Naive B cell (primary cell): Measurements from ENCODE around the gene ATP11A. TPM values are rescaled to one million over a fixed set of nuclear protein-coding genes. Genes with fewer than 3 reads are reported as not detected.
A peak's percentile ranks its signal among the peaks of the same experiment; 100 is the strongest.
"Not testable (repeated sequence)": the region's sequence is repeated elsewhere in the genome, so short reads cannot be mapped to it uniquely, and the experiment has no call there.

Experiments
- ATAC-seq, 2 donors: fragments of 150-1000 bp; cut with Tn5 transposase; 2 replicates each; pipeline ENCODE4 v1.10.0; 2021; ENCODE audit warnings: low read depth in 2 of 2, mild to moderate bottlenecking in 2 of 2, moderate library complexity in 2 of 2
- DNase-seq: peaks from one replicate; pipeline ENCODE4 v3.0.0; 2022
- H3K27ac Mint-ChIP-seq, 6 donors: one replicate each; pipeline ENCODE4 v1.8.0; 2020 to 2022; ENCODE audit warnings: mild to moderate bottlenecking in 6 of 6, mixed read lengths in 6 of 6, moderate library complexity in 5 of 6, inconsistent platforms in 2 of 6
- H3K27me3 Mint-ChIP-seq, 3 donors: one replicate each; pipeline ENCODE4 v1.8.0; 2021 to 2022; ENCODE audit warnings: mixed read lengths in 3 of 3, mild to moderate bottlenecking in 1 of 3
- H3K36me3 Mint-ChIP-seq, 2 donors: one replicate each; pipeline ENCODE4 v1.8.0; 2020 to 2022; ENCODE audit warnings: mixed read lengths in 2 of 2, inconsistent platforms in 1 of 2, mild to moderate bottlenecking in 1 of 2
- H3K4me1 Mint-ChIP-seq, 3 donors: one replicate each; pipeline ENCODE4 v1.8.0; 2020 to 2022; ENCODE audit warnings: mixed read lengths in 3 of 3, inconsistent platforms in 1 of 3, mild to moderate bottlenecking in 1 of 3, moderate library complexity in 1 of 3
- H3K4me3 Mint-ChIP-seq, 8 donors: one replicate each; pipeline ENCODE4 v1.8.0; 2020 to 2022; ENCODE audit warnings: mild to moderate bottlenecking in 8 of 8, mixed read lengths in 8 of 8, moderate library complexity in 8 of 8, inconsistent platforms in 2 of 8
- H3K9me3 Mint-ChIP-seq, 7 donors: one replicate each; pipeline ENCODE4 v1.8.0; 2020 to 2022; ENCODE audit warnings: mixed read lengths in 7 of 7, mild to moderate bottlenecking in 5 of 7, inconsistent platforms in 2 of 7, moderate library complexity in 1 of 7
- polyA plus RNA-seq, 6 donors: library from polyadenylated mRNA; unstranded; fragments of 300-500 nt; fragmentation: Illumina TruSeq; gene quantifications; one replicate each; pipeline ENCODE4 v1.2.3, GENCODE V29; 2021; ENCODE audit warnings: low read depth in 6 of 6

ATP11A gene
- polyA plus RNA-seq, 6 donors from 2014 or later, result 7.9 to 23.3 (median 12.9) TPM

DNA sequence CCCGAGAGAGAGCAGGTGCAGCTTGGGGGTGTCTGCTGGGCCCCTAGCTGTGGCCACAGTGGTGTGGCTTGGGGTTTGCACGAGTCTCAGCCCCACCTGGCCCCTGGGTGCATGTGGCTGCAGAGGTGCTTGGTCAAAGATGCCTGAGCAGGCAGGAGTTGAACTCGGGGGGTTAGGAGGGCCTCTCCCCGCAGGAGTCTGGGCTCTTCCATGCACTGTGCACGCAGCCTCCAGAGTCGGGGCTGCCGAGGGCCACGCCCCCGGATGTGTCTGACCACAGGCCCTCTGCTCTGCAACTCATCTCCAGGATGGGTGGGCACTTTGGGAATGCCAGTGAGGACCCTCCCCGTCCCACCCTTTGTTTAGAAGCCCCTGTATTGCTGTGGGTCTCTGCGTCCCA, 187.7 kb downstream of the ATP11A start:
- H3K9me3 Mint-ChIP-seq, result peaks cover 0 to 4% (median 0%) of the 10 kb centered on the region in 7 donors
- peaks cover 0 to 6% of the 10 kb centered on the region in 2 donors for H3K36me3 Mint-ChIP-seq
- H3K27me3 Mint-ChIP-seq, result no peaks in the 10 kb centered on the region
- DNase-seq, result no peak
- H3K4me3 Mint-ChIP-seq, result no peak overlapping the region
- H3K27ac Mint-ChIP-seq, result no peak overlapping the region
- H3K4me1 Mint-ChIP-seq, result peaks cover 32 to 38% (median 33%) of the 10 kb centered on the region in 3 donors
- ATAC-seq, result no peak

DNA sequence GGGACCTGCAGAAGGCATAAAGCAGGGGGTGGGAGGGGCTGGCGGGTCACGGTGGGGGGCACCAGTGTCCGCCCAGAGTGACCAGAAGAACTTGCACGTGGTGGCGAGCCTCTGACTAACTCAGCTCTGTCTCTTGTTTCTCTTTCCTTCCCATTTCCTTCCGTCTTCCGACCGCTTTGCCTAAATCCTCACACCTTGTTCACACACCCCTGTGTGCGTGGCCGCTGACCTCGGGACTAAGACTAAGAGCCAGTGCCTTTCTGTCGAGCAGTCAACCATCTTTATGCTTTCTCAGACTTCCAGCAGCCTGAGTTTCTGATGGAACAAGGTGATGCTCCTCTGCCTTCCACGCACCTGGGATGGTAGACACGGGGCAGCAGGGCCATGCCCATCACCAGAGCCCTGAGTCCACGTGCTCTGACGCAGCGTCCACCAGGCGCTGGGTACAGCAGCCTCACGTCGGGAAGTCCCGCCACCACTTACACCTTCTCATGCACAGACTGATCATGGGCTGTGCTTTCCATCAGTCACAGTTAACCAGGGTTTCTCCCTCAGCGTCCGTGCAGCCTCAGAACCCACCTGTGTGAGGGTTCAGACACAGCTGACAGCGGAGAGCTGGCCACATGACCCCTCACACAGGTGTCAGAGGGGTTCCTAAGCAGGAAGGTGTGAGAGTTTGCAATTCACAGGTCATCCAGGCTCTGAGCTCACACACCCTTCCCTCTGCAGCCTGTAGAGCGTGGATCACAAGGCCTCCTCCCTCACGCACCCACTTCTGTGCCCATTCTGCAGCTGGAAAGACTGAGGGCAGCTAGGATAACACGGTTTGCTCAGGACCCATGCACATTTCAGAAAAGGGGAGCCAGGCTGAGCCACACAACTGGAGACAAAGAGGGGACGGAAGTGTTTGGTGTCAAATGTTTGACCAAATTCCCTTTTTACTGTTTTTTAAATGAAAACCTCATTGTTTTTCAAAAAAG, 188.4 kb downstream of the ATP11A start:
- Mint-ChIP-seq H3K27ac (peak overlapping the region in 2 of 6 donors; percentile 69 to 78), H3K27me3 (no peaks in the 10 kb centered on the region), H3K9me3 (peaks cover 0 to 2% (median 0%) of the 10 kb centered on the region in 7 donors), H3K4me3 (no peak overlapping the region), H3K36me3 (peaks cover 0 to 6% of the 10 kb centered on the region in 2 donors), H3K4me1 (peaks cover 25 to 31% (median 25%) of the 10 kb centered on the region in 3 donors)
- ATAC-seq (no peak), DNase-seq (no peak)

DNA sequence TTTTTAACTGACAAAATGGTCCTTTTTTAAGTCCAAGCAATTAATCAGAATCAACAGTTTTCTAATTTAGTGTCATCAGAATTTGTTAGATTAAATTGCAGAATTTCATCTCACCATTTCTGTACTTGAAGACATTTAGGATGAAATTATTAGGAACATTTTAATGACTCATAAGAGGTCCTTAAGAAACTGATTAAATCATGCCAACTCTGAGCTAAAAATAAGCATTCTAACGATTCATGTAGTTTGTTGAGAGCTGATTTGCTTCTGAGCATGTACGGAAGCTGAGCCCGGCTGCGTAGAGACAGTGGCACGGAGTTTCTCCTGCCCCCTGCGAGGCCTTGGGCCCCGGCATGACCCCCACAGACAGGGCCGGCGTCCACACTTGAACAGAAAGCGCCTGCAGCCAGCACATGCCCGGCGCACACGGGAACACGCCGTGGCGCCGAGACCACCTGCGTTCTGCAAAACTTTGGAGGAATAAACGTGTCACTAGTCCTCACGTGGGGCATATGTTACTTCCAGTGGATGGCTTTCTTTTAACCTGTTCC, 189.5 kb downstream of the ATP11A start:
- Mint-ChIP-seq H3K27ac (peak overlapping the region in 1 of 6 donors; percentile 78), H3K4me1 (peaks cover 17 to 22% (median 18%) of the 10 kb centered on the region in 3 donors), H3K27me3 (no peaks in the 10 kb centered on the region), H3K9me3 (no peaks in the 10 kb centered on the region), H3K4me3 (no peak overlapping the region), H3K36me3 (peaks cover 0 to 6% of the 10 kb centered on the region in 2 donors)
- DNase-seq, result no peak
- ATAC-seq, result no peak

DNA sequence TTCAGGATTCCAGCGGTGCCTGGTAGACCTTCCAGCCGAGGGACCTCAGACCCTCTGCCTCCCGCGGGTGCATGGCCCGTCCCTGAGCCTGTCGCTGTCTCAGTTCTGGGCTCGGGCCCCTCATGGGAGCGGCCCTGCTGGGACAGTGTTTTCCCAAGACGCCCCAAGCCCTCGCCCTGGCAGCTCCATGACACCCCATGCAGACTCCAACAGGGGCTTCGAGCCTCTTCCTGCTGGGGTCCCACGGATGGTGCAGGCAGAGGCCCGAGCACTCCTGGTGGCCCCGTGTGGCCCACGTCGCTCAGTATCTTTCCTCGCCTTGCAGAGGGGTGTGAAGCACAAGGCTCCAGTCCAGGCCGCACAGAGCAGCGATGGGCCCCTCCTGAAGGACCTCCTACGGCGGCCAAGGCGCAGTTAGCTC, 190.4 kb downstream of the ATP11A start:
- Mint-ChIP-seq H3K4me1 (peaks cover 13 to 14% (median 13%) of the 10 kb centered on the region in 3 donors), H3K36me3 (peaks cover 0 to 6% of the 10 kb centered on the region in 2 donors), H3K27ac (peak overlapping the region in 1 of 6 donors; percentile 41), H3K27me3 (no peaks in the 10 kb centered on the region), H3K4me3 (no peak overlapping the region), H3K9me3 (no peaks in the 10 kb centered on the region)
- DNase-seq, result no peak
- ATAC-seq, result no peak

DNA sequence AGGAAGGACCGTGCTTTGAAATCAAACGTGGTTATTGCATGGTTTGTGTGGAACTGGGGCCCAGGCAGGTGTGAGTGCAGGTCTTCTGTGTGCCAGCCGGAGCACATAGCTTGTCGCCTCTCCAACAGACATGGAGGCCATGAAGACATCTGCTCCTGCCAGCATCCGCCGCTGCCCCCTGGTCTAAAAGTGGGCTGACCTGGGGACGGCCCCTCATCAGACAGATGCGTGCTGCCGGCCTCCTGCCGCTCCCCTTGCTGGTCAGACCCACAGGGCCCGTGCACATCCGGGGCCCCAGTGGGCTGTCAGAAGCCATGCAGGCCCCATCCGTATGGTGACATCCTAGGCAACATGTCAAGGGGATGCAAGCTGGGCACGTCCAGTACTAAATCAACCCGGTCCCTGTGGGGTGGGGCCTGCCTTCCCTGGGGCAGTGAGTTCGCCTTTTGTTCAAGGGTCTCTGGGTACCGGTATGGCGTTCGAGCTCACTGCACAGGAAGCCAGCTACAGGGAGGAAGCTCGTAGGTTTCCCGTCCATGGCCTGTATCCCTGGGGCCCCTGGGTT, 191.2 kb downstream of the ATP11A start:
- ATAC-seq (no peak), DNase-seq (no peak)
- Mint-ChIP-seq H3K9me3 (no peaks in the 10 kb centered on the region), H3K4me1 (peaks cover 8 to 9% (median 8%) of the 10 kb centered on the region in 3 donors), H3K4me3 (no peak overlapping the region), H3K27me3 (no peaks in the 10 kb centered on the region), H3K27ac (no peak overlapping the region), H3K36me3 (peaks cover 0 to 6% of the 10 kb centered on the region in 2 donors)

- Mint-ChIP-seq H3K36me3 (peaks cover 0 to 6% of the 10 kb centered on the region in 2 donors), H3K4me1 (peaks cover 5 to 8% (median 8%) of the 10 kb centered on the region in 3 donors)
- DNase-seq, result no peak
Measured at GRCh38 chr13:112881656-112882554, 192.1 kb downstream of the ATP11A start.

DNA sequence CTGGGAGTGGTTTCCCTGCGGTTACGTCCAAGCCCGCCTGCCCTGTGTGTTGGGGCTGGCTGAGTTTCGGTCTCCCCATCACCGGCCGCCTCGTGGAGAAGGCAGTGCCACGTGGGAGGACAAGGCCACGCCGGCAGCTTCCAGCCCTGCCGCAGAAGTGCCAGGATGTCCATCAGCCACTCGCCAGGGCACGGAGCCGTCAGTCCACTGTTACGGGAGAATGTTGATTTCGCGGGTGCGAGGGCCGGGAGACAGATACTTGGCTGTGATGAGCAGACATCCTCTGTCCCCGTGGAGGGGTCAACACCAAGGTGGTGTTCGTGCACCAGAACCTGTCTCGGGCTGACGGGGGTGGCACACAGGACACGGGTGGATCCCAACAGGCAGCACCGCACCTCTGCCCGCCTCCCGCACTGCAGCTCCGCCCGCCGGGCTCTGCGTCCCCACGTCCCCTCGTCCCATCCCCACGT, 192.8 kb downstream of the ATP11A start:
- no peaks in the 10 kb centered on the region for H3K9me3 Mint-ChIP-seq
- H3K27ac Mint-ChIP-seq, result no peak overlapping the region
- H3K36me3 Mint-ChIP-seq, result peaks cover 0 to 6% of the 10 kb centered on the region in 2 donors
- no peaks in the 10 kb centered on the region for H3K27me3 Mint-ChIP-seq
- H3K4me3 Mint-ChIP-seq, result no peak overlapping the region
- DNase-seq, result no peak
- peaks cover 8 to 10% (median 10%) of the 10 kb centered on the region in 3 donors for H3K4me1 Mint-ChIP-seq
- ATAC-seq, result no peak

More at GRCh38 chr13:112881656-112882554, 192.1 kb downstream of the ATP11A start:
- no peak for ATAC-seq
- Mint-ChIP-seq H3K27ac (no peak overlapping the region), H3K9me3 (no peaks in the 10 kb centered on the region), H3K4me3 (no peak overlapping the region), H3K27me3 (no peaks in the 10 kb centered on the region)

DNA sequence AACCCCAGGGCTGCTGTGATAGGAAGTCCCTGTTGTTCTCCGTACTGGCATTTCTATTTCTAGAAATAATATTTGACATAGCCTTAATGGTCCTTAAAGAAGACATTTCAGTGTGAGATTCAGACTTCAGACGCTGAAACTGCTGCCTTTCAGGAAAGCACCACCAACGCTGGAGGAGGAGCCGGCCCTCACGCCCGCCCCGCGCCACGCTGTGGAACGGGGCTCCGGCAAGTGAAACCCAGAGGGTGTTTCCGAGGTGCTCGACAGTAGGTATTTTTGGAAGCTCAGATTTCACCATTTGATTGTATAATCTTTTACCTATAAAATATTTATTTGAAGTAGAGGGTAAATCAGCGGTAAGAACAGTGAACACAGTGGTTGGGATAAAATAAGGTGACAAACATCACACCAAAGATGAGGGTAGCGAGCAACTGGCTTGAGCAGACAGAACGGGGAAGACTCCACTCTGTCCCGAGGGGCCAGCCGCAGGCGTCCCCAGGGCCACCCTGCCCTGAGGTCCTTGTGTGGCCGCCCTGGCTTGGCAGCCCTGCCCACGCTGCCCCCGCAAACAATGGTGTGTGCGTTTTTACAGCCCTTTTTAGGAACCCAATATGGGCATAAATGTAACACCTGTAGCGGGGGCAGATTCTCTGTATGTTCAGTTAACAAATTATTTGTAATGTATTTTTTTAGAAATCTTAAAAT, 193.6 kb downstream of the ATP11A start:
- Mint-ChIP-seq H3K36me3 (no peaks in the 10 kb centered on the region), H3K27me3 (no peaks in the 10 kb centered on the region), H3K9me3 (no peaks in the 10 kb centered on the region), H3K4me3 (no peak overlapping the region), H3K4me1 (peaks cover 3 to 7% (median 5%) of the 10 kb centered on the region in 3 donors), H3K27ac (no peak overlapping the region)
- DNase-seq, result no peak
- ATAC-seq, result no peak

- not testable (repeated sequence) for H3K4me1 Mint-ChIP-seq, DNase-seq, ATAC-seq, H3K27me3 Mint-ChIP-seq, H3K4me3 Mint-ChIP-seq, H3K36me3 Mint-ChIP-seq, H3K27ac Mint-ChIP-seq, H3K9me3 Mint-ChIP-seq
Measured at GRCh38 chr13:112884700-112885099, 194.9 kb downstream of the ATP11A start.

- Mint-ChIP-seq H3K4me1 (peaks cover 0 to 7% (median 5%) of the 10 kb centered on the region in 3 donors), H3K27me3 (no peaks in the 10 kb centered on the region), H3K4me3 (peak overlapping the region in 1 of 8 donors; percentile 29), H3K9me3 (no peaks in the 10 kb centered on the region), H3K27ac (no peak overlapping the region), H3K36me3 (no peaks in the 10 kb centered on the region)
- DNase-seq, result no peak
- ATAC-seq, result no peak
Measured at GRCh38 chr13:112885242-112885781, 195.5 kb downstream of the ATP11A start.

DNA sequence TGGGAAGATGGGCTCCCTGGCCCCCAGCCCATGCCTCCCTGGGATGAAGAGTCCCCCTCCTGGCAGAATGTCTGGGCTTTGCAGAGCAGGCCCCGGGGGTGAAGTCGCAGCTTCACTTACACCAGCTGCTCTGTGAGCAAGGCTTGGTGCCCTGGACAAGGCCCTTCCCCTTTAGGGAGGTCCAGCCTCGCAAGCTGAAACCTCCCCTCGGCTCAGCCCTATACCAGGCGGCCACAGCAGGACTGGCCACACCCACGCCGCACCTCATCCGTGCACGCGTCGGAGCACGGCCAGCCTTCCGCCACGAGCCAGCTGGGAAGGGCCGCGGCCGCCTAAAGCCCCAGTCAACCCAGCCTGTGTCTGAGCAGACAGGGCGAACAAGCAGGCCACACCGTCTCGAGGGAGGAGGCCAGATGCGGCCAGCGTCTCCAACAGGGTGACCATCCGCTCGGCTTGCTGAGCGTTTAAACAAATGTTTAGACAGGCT, 196.0 kb downstream of the ATP11A start:
- no peaks in the 10 kb centered on the region for H3K36me3 Mint-ChIP-seq
- DNase-seq, result no peak
- H3K9me3 Mint-ChIP-seq, result no peaks in the 10 kb centered on the region
- H3K4me3 Mint-ChIP-seq, result peak overlapping the region in 1 of 8 donors; percentile 52
- no peaks in the 10 kb centered on the region for H3K27me3 Mint-ChIP-seq
- no peak overlapping the region for H3K27ac Mint-ChIP-seq
- peak in 1 of 2 donors; percentile 37 for ATAC-seq
- H3K4me1 Mint-ChIP-seq, result peaks cover 0 to 7% (median 5%) of the 10 kb centered on the region in 3 donors

- Mint-ChIP-seq H3K27ac (peak overlapping the region in 1 of 6 donors; percentile 66), H3K4me1 (peaks cover 0 to 7% (median 5%) of the 10 kb centered on the region in 3 donors), H3K27me3 (no peaks in the 10 kb centered on the region), H3K36me3 (no peaks in the 10 kb centered on the region), H3K4me3 (no peak overlapping the region), H3K9me3 (no peaks in the 10 kb centered on the region)
- ATAC-seq (no peak), DNase-seq (no peak)
Measured at GRCh38 chr13:112887151-112887550, 197.3 kb downstream of the ATP11A start.
